GM19324 (cell line): ENCODE measurements around the gene TMEM63B.
"Not testable (repeated sequence)": the region's sequence is repeated elsewhere in the genome, so short reads cannot be mapped to it uniquely, and the experiment has no call there.

Experiments used
- ATAC-seq: cut with Tn5 transposase; IDR thresholded peaks from one replicate; pipeline ENCODE4 v1.9.1; 2021; ENCODE audit warnings: mild to moderate bottlenecking, moderate library complexity; ENCODE audit not compliant: unreplicated experiment, low FRiP score

TMEM63B gene

GRCh38 chr6:44093750-44094402 is 33.5 kb upstream of the TMEM63B start:
- ATAC-seq, result no peak

GRCh38 chr6:44094403-44095242 is 32.7 kb upstream of the TMEM63B start:
- ATAC-seq, result no peak

GRCh38 chr6:44095243-44095623 is 32.1 kb upstream of the TMEM63B start:
- ATAC-seq, result not testable (repeated sequence)

GRCh38 chr6:44096612-44097011 is 30.7 kb upstream of the TMEM63B start:
- ATAC-seq, result no peak

GRCh38 chr6:44097782-44098317 is 29.5 kb upstream of the TMEM63B start:
- ATAC-seq, result no peak

GRCh38 chr6:44099192-44099591 is 28.2 kb upstream of the TMEM63B start:
- ATAC-seq, result no peak

- ATAC-seq, result no peak
Observed at GRCh38 chr6:44100088-44100550, 27.2 kb upstream of the TMEM63B start.

- ATAC-seq, result no peak
Observed at GRCh38 chr6:44101832-44102231, 25.5 kb upstream of the TMEM63B start.

GRCh38 chr6:44102527-44102926 is 24.8 kb upstream of the TMEM63B start:
- ATAC-seq, result no peak

GRCh38 chr6:44104481-44105021 is 22.8 kb upstream of the TMEM63B start:
- ATAC-seq, result no peak

- no peak for ATAC-seq
Observed at GRCh38 chr6:44105146-44105545, 22.2 kb upstream of the TMEM63B start.

- no peak for ATAC-seq
Observed at GRCh38 chr6:44105993-44106740, 21.2 kb upstream of the TMEM63B start.

GRCh38 chr6:44107017-44107416 is 20.3 kb upstream of the TMEM63B start:
- no peak for ATAC-seq

- no peak for ATAC-seq
Observed at GRCh38 chr6:44108471-44108870, 18.9 kb upstream of the TMEM63B start.

GRCh38 chr6:44109212-44109611 is 18.1 kb upstream of the TMEM63B start:
- ATAC-seq, result no peak

GRCh38 chr6:44110005-44110676 is 17.2 kb upstream of the TMEM63B start:
- ATAC-seq, result no peak

GRCh38 chr6:44110966-44111365 is 16.4 kb upstream of the TMEM63B start:
- ATAC-seq, result no peak

GRCh38 chr6:44111434-44112417 is 15.6 kb upstream of the TMEM63B start:
- no peak for ATAC-seq

GRCh38 chr6:44113414-44113813 is 13.9 kb upstream of the TMEM63B start:
- ATAC-seq, result no peak
